Neural progenitor cell (in vitro differentiated cells): ENCODE measurements around the gene ANO8.

Experiments
- CTCF ChIP-seq: fragments of 200-600 bp; sonication (generic); IDR thresholded peaks from 2 replicates; pipeline ENCODE4 v1.5.1; 2017; ENCODE audit warnings: antibody characterized with exemption, mild to moderate bottlenecking
- EZH2 ChIP-seq: fragments of 200-600 bp; sonication (generic); IDR thresholded peaks from 2 replicates; pipeline ENCODE4 v1.6.1; 2017; ENCODE audit warnings: antibody characterized with exemption, mild to moderate bottlenecking, moderate library complexity
- EZH2phosphoT487 ChIP-seq: fragments of 200-600 bp; sonication (generic); IDR thresholded peaks from 2 replicates; pipeline ENCODE4 v1.6.1; 2017; ENCODE audit warnings: antibody characterized with exemption

GRCh38 chr19:17305517-17306284 lies 29.0 kb downstream of the ANO8 start, which contains the start of gene MRPL34:
- TF ChIP-seq CTCF (peak; percentile 76), EZH2 (no peak), EZH2phosphoT487 (no peak)
